WTC11 (cell line): ENCODE results near the gene CPLX3.

Experiments used
- ESRRA ChIP-seq: sonication (generic); formaldehyde crosslinking; IDR thresholded peaks from 2 replicates; pipeline ENCODE4 v1.8.1; 2022; ENCODE audit warnings: mild to moderate bottlenecking, missing genetic modification reagents, borderline replicate concordance
- GTF2I ChIP-seq: fragments of 250-450 bp; sonication (Bioruptor Pico); conservative IDR thresholded peaks from 2 replicates; pipeline ENCODE4 v1.4.0; 2021; ENCODE audit warnings: mild to moderate bottlenecking
- NFYB ChIP-seq: sonication (generic); formaldehyde crosslinking; conservative IDR thresholded peaks from 2 replicates; pipeline ENCODE4 v1.8.0; 2022; ENCODE audit warnings: low read depth, missing genetic modification reagents
- NR3C1 ChIP-seq: sonication (generic); formaldehyde crosslinking; conservative IDR thresholded peaks from 2 replicates; pipeline ENCODE4 v1.8.1; 2023; ENCODE audit warnings: low read depth, mild to moderate bottlenecking, missing genetic modification reagents
- ZNF121 ChIP-seq: sonication (generic); formaldehyde crosslinking; IDR thresholded peaks from 2 replicates; pipeline ENCODE4 v1.8.0; 2023; ENCODE audit warnings: missing genetic modification reagents
- TF ChIP-seq, protein P1 (sequence below): fragments of 200-600 bp; IDR thresholded peaks from 2 replicates; pipeline ENCODE4 v1.8.0; 2022; ENCODE audit warnings: antibody characterized with exemption
- TF ChIP-seq, protein P2 (sequence below): sonication (generic); formaldehyde crosslinking; IDR thresholded peaks from 2 replicates; pipeline ENCODE4 v1.8.0; 2022; ENCODE audit warnings: mild to moderate bottlenecking, missing genetic modification reagents
- TF ChIP-seq, protein P3 (sequence below): sonication (generic); formaldehyde crosslinking; IDR thresholded peaks from 2 replicates; pipeline ENCODE4 v1.8.0; 2022; ENCODE audit warnings: mild to moderate bottlenecking, missing genetic modification reagents
- TF ChIP-seq, protein P4 (sequence below): sonication (generic); formaldehyde crosslinking; IDR thresholded peaks from 2 replicates; pipeline ENCODE4 v1.8.1; 2022; ENCODE audit warnings: low read depth, mild to moderate bottlenecking, moderate library complexity, missing genetic modification reagents, borderline replicate concordance

DNA sequence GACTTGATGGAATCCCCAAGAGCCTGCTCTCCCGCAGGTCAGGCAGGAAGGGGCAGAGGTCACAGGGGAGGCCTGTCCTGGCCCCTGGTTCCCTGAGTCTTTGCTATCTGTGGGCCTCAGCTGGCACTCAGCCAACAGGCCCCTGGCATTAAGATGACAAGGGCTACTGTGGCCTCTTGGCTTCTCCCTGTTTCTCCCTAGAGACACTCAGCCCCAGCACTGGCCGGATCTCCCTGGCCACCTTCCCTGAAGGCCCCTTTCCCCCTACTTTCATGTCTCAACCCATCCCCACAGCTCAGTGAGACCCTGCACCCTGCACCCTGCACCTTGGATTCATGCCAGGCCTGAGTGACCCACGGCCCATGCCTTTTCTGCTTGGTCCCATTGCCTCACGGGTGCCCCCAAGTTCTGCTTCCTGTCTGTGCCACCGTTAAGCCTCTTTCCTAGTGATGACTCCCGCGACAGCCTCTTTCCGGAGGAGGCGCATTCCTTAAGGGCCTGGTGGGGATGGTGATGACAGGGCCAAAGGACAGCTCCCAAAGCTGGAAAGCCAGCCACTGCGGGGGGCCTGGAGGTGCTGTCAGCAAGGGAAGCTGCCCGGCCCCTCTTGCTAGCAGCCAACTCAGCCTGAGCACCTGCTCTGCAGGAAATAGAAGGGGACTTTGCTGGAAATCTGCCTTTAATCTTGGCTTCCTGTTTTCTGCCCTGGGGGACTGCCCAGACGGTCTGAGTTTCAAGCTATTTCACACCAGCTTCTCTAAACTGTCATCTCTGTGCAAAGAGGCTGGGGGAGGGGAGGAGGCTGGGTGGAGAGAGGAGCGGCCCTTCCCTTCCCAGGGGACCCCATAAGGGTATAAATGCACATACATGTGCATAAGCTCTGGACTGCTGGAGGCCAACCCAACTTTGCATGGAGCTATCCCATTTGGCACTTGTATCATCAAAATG lies 49.3 kb upstream of the CPLX3 start:
- TF ChIP-seq, protein P1, sequence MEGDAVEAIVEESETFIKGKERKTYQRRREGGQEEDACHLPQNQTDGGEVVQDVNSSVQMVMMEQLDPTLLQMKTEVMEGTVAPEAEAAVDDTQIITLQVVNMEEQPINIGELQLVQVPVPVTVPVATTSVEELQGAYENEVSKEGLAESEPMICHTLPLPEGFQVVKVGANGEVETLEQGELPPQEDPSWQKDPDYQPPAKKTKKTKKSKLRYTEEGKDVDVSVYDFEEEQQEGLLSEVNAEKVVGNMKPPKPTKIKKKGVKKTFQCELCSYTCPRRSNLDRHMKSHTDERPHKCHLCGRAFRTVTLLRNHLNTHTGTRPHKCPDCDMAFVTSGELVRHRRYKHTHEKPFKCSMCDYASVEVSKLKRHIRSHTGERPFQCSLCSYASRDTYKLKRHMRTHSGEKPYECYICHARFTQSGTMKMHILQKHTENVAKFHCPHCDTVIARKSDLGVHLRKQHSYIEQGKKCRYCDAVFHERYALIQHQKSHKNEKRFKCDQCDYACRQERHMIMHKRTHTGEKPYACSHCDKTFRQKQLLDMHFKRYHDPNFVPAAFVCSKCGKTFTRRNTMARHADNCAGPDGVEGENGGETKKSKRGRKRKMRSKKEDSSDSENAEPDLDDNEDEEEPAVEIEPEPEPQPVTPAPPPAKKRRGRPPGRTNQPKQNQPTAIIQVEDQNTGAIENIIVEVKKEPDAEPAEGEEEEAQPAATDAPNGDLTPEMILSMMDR = no peak
- TF ChIP-seq NFYB (CRISPR knock-in tag) (no peak), GTF2I (CRISPR knock-in tag) (no peak), NR3C1 (CRISPR knock-in tag) (no peak), ESRRA (CRISPR knock-in tag) (no peak), ZNF121 (CRISPR knock-in tag) (no peak)
- TF ChIP-seq, protein P2, sequence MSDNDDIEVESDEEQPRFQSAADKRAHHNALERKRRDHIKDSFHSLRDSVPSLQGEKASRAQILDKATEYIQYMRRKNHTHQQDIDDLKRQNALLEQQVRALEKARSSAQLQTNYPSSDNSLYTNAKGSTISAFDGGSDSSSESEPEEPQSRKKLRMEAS = no peak
- TF ChIP-seq, protein P3, sequence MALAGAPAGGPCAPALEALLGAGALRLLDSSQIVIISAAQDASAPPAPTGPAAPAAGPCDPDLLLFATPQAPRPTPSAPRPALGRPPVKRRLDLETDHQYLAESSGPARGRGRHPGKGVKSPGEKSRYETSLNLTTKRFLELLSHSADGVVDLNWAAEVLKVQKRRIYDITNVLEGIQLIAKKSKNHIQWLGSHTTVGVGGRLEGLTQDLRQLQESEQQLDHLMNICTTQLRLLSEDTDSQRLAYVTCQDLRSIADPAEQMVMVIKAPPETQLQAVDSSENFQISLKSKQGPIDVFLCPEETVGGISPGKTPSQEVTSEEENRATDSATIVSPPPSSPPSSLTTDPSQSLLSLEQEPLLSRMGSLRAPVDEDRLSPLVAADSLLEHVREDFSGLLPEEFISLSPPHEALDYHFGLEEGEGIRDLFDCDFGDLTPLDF = no peak
- TF ChIP-seq, protein P4, sequence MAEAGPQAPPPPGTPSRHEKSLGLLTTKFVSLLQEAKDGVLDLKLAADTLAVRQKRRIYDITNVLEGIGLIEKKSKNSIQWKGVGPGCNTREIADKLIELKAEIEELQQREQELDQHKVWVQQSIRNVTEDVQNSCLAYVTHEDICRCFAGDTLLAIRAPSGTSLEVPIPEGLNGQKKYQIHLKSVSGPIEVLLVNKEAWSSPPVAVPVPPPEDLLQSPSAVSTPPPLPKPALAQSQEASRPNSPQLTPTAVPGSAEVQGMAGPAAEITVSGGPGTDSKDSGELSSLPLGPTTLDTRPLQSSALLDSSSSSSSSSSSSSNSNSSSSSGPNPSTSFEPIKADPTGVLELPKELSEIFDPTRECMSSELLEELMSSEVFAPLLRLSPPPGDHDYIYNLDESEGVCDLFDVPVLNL (CRISPR knock-in tag) = no peak
